Cardiac muscle cell (in vitro differentiated cells and primary cell): Measurements from ENCODE around the gene AKT1S1. TPM values are rescaled to one million over a fixed set of nuclear protein-coding genes. Genes with fewer than 3 reads are reported as not detected.
A peak's percentile ranks its signal among the peaks of the same experiment; 100 is the strongest.

Experiments
- DNase-seq, 2 donors: peaks; one replicate each; pipeline versions ENCODE4 v3.0.0 to v3.0.0-alpha.2; 2010 to 2017; ENCODE audit warnings: low read depth in 1 of 2, low spot score in 1 of 2
- H3K27ac ChIP-seq: fragments of 200-600 bp; sonication (generic); 2 replicates; pipeline ENCODE4 v1.5.1; 2016
- H3K27me3 ChIP-seq: fragments of 200-600 bp; sonication (generic); 2 replicates; pipeline ENCODE4 v1.6.0; 2016; ENCODE audit warnings: control low read depth
- H3K36me3 ChIP-seq: fragments of 200-600 bp; sonication (generic); 2 replicates; pipeline ENCODE4 v1.5.1; 2016; ENCODE audit warnings: control low read depth
- H3K4me1 ChIP-seq: fragments of 200-600 bp; sonication (generic); 2 replicates; pipeline ENCODE4 v1.8.1; 2017; ENCODE audit warnings: low read depth, mild to moderate bottlenecking, mixed run types
- H3K4me3 ChIP-seq: fragments of 200-600 bp; sonication (generic); 2 replicates; pipeline ENCODE4 v1.5.1; 2016; ENCODE audit warnings: mild to moderate bottlenecking
- H3K9me3 ChIP-seq: fragments of 200-600 bp; sonication (generic); 2 replicates; pipeline ENCODE4 v1.5.1; 2017; ENCODE audit warnings: low read depth, mild to moderate bottlenecking, control low read depth
- CTCF ChIP-seq: IDR thresholded peaks from 2 replicates; pipeline ENCODE4 v1.5.1; 2012; ENCODE audit warnings: low read depth, mild to moderate bottlenecking, low read length
- polyA plus RNA-seq: library from polyadenylated mRNA; unstranded; fragments of >200 nt; fragmentation: Nextera tagmentation; extraction: Ambion mirVana; gene quantifications from 2 replicates; pipeline ENCODE4 v1.2.1, GENCODE V29; 2016
- total RNA-seq: library from RNA; depleted of rRNA; stranded (reverse); fragments of >200 nt; gene quantifications from 2 replicates; pipeline ENCODE4 v1.2.3, GENCODE V29; 2016

AKT1S1 gene
- total and polyA plus RNA-seq, 2 experiments from 2014 or later = 27.5 to 66.2 TPM

- H3K36me3 ChIP-seq = peaks cover 46% of the 10 kb centered on the region
- H3K27me3 ChIP-seq = no peaks in the 10 kb centered on the region
- H3K4me1 ChIP-seq = peaks cover 12% of the 10 kb centered on the region
- no peak for TF ChIP-seq CTCF
- no peak overlapping the region for H3K4me3 ChIP-seq
- no peaks in the 10 kb centered on the region for H3K9me3 ChIP-seq
- DNase-seq = no peak
- H3K27ac ChIP-seq = peak overlapping the region; percentile 82
Measured at GRCh38 chr19:49860336-49861102, 16.6 kb downstream of the AKT1S1 start.

- Histone ChIP-seq H3K4me3 (no peak overlapping the region), H3K4me1 (peaks cover 12% of the 10 kb centered on the region), H3K27me3 (no peaks in the 10 kb centered on the region), H3K36me3 (peaks cover 53% of the 10 kb centered on the region), H3K27ac (peak overlapping the region; percentile 82), H3K9me3 (no peaks in the 10 kb centered on the region)
- DNase-seq = no peak
- no peak for TF ChIP-seq CTCF
Measured at GRCh38 chr19:49859682-49860335, 17.3 kb downstream of the AKT1S1 start.

- Histone ChIP-seq H3K4me3 (no peak overlapping the region), H3K27ac (peak overlapping the region; percentile 72), H3K4me1 (peaks cover 12% of the 10 kb centered on the region), H3K36me3 (peaks cover 53% of the 10 kb centered on the region), H3K27me3 (no peaks in the 10 kb centered on the region), H3K9me3 (no peaks in the 10 kb centered on the region)
- no peak for TF ChIP-seq CTCF
- DNase-seq = no peak
Measured at GRCh38 chr19:49858088-49858985, 18.8 kb downstream of the AKT1S1 start.

GRCh38 chr19:49857838-49858087, 19.4 kb downstream of the AKT1S1 start:
- Histone ChIP-seq H3K4me3 (no peak overlapping the region), H3K4me1 (peaks cover 12% of the 10 kb centered on the region), H3K27me3 (no peaks in the 10 kb centered on the region), H3K9me3 (no peaks in the 10 kb centered on the region), H3K27ac (peak overlapping the region; percentile 72), H3K36me3 (peaks cover 53% of the 10 kb centered on the region)
- TF ChIP-seq CTCF = no peak
- DNase-seq = no peak

- Histone ChIP-seq H3K9me3 (no peaks in the 10 kb centered on the region), H3K4me1 (peaks cover 12% of the 10 kb centered on the region), H3K4me3 (no peak overlapping the region), H3K36me3 (peaks cover 53% of the 10 kb centered on the region), H3K27me3 (no peaks in the 10 kb centered on the region), H3K27ac (peak overlapping the region; percentile 72)
- TF ChIP-seq CTCF = no peak
- DNase-seq = no peak
Measured at GRCh38 chr19:49857061-49857837, 19.9 kb downstream of the AKT1S1 start.
